ENCODE data around the gene KCNH8.

DNA sequence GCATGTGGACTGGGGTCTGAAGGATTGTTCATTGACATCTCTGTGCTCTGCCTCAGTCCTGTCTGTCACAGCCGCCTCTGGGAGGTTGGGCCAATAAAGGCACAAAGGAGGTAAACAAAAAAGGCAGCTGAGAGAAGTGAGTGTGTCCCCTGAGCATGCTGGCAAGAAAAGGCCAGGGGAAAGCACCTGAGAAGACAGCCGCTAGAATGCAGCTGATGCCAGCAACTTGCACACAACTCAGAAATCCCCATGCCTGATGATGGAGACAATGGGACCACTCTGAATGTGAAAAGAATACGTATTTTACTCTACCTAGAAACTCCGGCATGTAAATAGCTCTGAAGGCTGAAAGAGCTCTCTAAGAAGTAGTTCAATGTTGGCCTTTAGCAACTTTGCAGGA, 118.7 kb downstream of the KCNH8 start:
- TF ChIP-seq CEBPB (IDR thresholded peaks at IDR 0.05) (no peak), YY1 (IDR thresholded peaks at IDR 0.05; ENCODE audit: low read depth) (no peak)
- TF ChIP-seq, protein P1, sequence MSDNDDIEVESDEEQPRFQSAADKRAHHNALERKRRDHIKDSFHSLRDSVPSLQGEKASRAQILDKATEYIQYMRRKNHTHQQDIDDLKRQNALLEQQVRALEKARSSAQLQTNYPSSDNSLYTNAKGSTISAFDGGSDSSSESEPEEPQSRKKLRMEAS (IDR thresholded peaks at IDR 0.05): no peak
